Measurements from ENCODE around the gene APOL2.
"Not testable (repeated sequence)": the region's sequence is repeated elsewhere in the genome, so short reads cannot be mapped to it uniquely, and the experiment has no call there.

Gene APOL2

DNA sequence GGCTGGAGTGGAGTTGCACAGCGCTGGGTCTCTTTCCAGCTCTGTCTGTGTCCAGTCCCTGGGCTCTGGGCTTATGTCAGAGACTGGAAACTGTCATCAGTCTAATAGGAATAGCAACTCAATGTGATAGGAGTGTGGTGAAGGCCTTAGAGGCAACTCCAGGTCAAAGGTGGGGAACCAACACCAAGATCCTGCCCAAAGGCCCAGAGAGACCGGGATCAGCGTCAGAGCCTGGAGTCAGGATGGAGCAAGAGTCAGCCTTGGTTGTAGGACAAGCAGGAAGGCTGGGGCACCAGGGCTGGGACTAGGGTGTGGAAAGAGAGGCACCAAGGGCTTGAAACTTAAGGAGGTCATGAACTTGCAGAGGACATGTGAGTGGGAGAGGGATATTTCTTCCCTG, 23.0 kb upstream of the APOL2 start:
- DNase-seq (ENCODE audit: low read depth): not testable (repeated sequence)

DNA sequence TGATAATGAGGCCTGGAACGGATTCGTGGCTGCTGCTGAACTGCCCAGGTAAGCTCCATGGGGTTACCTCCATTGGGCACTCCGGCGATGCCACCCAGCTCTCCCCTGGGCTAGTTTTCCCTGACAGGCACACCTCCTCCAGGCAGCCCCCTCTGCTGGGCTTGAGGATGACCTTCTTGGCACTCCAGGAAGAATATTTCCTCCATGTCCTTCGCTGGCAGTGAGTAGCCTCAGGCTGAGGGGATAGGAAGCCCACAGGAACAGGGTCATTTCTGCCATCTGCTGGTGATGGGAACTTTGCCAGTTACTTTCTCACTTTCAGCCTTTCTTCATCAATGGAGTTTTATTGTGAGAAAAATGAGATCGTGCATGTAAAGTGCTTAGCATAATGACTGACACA, 22.3 kb upstream of the APOL2 start:
- DNase-seq (ENCODE audit: low read depth): not testable (repeated sequence)

DNA sequence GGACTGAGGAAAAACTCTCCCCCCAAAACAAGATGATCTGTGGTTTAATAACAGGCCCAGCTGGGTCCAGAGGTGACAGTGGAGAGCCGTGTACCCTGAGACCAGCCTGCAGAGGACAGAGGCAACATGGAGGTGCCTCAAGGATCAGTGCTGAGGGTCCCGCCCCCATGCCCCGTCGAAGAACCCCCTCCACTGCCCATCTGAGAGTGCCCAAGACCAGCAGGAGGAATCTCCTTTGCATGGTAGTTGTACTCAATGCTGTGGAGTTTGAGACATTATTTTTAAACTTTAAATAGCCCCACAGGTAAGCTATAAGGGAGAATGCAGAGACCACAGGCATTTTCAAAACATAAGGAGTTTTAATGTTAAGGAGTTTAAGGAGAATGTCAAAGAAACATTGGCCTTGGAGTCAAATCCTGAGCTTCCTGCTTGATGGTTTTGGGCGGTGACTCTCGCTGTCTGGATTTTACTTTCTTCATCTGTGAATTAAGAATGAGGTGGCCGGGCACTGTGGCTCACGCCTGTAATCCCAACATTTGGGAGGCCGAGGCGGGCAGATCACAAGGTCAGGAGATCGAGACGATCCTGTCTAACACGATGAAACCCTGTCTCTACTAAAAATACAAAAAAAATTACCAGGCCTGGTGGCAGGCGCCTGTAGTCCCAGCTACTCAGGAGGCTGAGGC, 20.4 kb upstream of the APOL2 start:
- no peak for DNase-seq (ENCODE audit: low read depth)

DNA sequence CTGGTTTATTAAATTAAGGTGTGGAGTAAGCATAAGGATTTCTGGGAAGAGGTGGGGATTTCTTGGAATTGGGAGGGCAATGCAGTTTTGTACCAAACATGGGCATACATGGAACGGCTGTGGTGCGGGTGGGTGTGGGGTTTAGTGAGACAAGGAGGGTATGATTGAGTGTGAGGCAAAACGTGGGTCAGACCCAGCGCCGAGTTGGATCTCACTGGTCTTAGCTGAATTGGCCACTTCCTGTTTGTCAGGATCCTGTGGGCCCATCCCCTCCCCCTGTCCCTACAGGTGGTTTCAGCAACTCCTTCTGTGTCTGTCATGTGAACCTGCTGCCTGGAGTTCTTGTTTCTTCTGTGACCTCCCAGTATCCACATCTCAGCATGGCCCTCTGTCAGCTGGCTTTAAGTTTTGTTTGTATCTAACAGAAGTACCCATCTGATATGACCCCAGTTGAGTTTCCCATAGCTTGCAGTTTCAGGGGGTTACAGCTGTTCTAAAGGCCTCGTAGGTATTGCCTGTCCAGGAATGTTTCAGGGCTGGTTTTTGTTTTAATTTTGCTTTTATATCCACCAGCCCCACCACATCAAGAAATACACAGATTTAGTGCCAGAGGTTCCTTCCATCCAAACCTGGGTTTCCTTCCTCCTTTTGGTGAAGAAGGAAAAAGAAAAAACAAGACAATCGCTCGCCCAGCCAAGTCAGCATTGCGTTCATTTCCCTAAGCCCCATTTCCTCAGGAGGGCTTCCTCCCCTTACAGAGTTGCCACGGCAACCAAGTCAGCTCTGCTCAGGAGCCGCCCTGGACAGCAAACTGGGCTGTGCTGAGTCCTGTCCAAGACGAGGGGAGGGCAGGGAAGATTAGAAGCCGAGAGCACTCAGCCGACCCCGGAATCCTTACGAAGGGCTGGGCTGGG, 19.6 kb upstream of the APOL2 start:
- DNase-seq (ENCODE audit: low read depth): no peak

- no peak for DNase-seq (ENCODE audit: low read depth)
Observed at GRCh38 chr22:36257948-36258670, 18.8 kb upstream of the APOL2 start.

GRCh38 chr22:36257308-36257707, 18.0 kb upstream of the APOL2 start:
- DNase-seq (ENCODE audit: low read depth): no peak

DNA sequence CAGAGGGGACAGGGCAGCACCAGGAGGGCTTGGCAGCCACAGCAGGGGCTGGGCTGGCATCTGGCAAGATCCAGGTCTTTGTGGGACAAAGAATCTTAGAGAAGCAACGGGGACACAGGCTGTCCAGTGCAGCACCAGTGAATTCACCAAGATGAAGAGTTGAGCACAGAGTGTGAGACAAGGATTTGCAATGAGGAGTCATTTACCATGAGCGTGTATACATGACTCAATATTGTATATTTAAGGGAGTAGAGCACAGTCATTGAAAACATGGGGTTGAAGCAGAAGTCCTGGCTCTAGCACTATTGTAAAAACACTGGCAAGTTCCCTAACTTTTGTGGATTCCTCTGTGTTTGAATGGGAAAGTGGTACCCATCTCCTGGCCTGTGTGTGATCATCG, 17.2 kb upstream of the APOL2 start:
- no peak for DNase-seq (ENCODE audit: low read depth)

GRCh38 chr22:36255572-36255971, 16.2 kb upstream of the APOL2 start:
- DNase-seq (ENCODE audit: low read depth): not testable (repeated sequence)

- DNase-seq (ENCODE audit: low read depth): peak; percentile 27
Observed at GRCh38 chr22:36253523-36254490, 14.5 kb upstream of the APOL2 start.

DNA sequence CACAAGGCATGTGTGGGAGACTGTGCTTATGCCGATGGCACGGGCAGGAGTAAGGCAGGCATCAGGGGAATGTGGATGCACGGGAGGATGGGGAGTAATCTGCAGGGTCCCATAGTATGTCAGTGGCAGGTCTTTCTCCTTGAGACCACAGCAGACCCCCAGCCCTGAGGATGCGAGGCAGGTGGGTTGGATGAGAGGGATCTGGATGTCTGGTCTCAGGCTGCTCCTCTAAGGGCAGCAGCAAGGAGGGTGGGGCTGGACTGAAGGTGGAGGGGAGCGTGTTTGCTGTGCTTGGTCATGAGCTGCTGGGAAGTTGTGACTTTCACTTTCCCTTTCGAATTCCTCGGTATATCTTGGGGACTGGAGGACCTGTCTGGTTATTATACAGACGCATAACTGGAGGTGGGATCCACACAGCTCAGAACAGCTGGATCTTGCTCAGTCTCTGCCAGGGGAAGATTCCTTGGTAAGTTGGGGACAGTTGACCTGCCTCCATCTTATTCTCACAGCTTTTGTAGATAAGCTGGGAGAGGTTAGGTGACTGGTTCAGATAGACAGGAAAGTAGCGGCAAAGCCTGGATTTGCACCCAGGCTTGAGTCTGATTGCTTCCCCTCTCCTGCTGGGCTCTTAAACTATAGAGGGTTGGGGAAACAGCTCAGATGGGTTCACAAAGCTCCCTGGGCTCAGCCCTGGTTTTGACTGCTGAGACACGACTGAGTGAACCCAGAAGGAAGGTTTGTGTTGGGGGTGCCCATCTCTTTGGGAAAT, 13.6 kb upstream of the APOL2 start, which contains the start of gene APOL1:
Gene APOL1 (plus strand): TSS at position 380 of the 769 bp plus-strand sequence. CDS start 1,823 bp downstream, outside the sequence.
- peak; percentile 36 for DNase-seq (ENCODE audit: low read depth)

GRCh38 chr22:36251979-36252608, 12.8 kb upstream of the APOL2 start:
- not testable (repeated sequence) for DNase-seq (ENCODE audit: low read depth)

DNA sequence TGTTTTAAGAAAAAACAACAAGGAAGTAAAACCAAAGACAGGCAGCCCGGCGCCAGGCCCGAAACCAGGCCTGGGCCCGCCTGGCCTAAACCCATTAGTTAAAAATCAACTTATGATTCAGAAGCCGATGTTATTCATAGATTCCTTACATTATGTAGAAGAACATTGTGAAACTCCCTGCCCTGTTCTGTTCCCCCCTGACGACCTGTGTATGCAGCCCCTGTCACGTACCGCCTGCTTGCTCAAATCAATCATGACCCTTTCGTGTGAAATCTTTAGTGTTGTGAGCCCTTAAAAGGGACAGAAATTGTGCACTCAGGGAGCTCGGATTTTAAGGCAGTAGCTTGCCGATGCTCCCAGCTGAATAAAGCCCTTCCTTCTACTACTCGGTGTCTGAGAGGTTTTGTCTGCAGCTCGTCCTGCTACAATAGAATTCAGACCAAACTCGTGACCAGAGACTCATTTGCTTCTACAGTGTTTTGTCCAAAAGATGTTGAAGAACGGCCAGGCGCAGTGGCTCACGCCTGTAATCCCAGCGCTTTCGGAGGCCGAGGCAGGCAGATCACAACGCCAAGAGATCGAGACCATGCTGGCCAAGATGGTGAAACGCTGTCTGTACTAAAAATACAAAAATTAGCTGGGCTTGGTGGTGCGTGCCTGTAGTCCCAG, 11.1 kb upstream of the APOL2 start:
- not testable (repeated sequence) for DNase-seq (ENCODE audit: low read depth)

GRCh38 chr22:36249160-36249559, 9.8 kb upstream of the APOL2 start:
- DNase-seq (ENCODE audit: low read depth): no peak

DNA sequence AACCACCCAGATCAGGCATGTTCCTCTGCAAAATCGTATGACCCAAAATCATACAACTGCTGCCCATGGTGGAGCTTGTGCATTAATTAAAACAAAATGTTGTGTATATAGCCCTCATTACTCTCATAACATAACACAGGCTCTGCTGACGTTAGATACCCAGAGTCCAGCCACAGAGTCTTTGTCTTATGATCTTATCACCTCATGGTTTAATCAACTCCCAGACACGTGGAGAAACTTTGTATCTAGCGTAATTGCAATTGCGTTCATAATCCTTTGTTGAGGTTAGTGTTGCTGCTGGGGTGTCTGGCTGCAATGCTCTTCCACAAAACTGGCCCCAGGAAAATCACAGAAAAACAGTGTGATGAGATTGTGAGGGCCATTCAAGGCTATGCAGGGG, 8.6 kb upstream of the APOL2 start:
- no peak for DNase-seq (ENCODE audit: low read depth)

GRCh38 chr22:36246718-36247117, 7.4 kb upstream of the APOL2 start:
- no peak for DNase-seq (ENCODE audit: low read depth)

DNA sequence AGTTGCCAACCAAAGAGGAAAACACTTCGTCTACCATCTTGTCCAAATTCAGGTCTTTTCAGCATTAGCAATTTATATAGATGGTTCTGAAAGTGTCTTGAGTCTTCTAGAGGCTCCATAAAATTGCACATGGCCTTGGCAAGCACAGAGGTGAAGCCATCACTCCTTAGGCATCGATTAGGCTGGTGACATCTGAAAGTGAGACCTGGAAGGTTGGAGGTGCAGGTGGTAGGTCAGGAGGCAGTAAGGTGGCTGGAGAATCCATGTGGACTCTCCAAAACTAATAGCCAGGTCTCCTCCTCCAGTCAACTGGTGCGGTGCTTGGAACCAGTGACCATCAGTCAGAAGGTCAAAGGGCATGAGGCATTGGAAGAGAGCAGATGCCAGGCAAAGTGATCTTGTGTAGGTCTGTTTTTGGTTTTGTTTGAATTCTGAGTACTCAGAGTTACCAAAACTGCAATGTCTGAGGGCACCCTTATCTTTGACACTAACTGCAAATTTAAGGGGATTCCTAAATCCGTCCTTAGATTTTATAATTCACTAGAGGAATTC, 6.6 kb upstream of the APOL2 start:
- DNase-seq (ENCODE audit: low read depth): no peak

DNA sequence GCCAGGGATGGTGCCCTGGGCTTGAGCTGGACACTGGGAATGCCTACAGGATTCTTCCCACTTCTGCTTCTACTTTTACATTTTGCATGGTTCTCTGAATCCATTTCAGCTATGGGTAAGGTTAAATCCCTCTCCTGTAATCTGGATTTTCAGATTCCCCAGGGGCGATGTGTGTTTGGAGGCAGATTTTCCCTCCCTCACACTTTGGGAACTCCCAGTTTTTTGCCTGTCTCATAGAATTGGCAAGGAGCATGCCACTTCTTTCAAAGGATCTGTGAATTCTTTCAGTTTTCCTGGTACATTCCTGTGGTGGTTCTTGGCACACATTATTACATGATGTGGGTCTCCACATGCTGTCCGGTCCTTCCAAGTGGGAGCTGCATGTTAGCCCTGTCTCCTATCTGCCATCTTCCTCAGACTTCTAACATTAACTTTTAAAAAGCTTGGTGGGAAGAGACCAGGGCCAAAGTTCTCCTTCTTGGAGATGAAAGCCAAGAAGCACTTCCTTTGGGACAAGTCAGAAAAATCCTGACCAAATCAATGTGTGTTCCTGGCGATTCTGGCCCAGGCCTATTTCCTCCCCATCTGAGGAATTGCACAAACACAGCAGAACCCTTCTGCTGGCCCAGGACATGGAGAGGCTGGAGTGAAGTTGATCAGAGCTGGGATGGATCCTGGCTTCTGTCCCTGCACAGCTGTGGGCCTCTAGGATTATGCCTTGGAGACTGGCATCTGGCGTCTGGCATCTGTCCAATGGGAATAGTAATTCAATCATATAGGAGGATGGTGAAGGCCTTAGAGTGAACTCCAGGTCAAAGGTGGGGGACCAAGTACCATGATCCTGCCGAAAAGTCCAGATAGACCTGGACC, 5.4 kb upstream of the APOL2 start:
- DNase-seq (ENCODE audit: low read depth): no peak

- no peak for DNase-seq (ENCODE audit: low read depth)
Observed at GRCh38 chr22:36243986-36244385, 4.7 kb upstream of the APOL2 start.

DNA sequence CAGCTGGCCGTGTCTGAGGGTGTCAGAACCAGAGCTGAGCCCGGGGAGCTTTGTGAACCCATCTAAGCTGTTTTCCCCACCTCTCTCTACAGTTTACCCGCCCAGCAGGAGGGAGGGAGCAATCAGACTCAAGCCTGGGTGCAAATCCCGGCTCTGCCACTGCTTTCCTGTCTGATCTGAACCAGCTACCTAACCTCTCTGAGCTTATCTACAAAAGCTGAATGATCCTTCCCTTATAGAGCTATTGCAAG, 252 bp downstream of the APOL2 start:
- DNase-seq (ENCODE audit: low read depth): no peak

Data from activated T-helper 9 cell treated with anti-CD3 and anti-CD28 coated beads, Interleukin-2, amount 50 U/mL, for 16 hours (primary cell).